ENCODE measurements around the gene COQ8A.

- TF ChIP-seq POLR2A (IDR thresholded peaks at IDR 0.05) (no peak), CTCF (IDR thresholded peaks at IDR 0.05) (no peak)
Measured at GRCh38 chr1:226983992-226984364, 43.9 kb downstream of the COQ8A start.

Data from lower leg skin (tissue), 3 donors.